GF-D8 (cell line): ENCODE measurements around the gene FOXK2.
"Not testable (repeated sequence)": the region's sequence is repeated elsewhere in the genome, so short reads cannot be mapped to it uniquely, and the experiment has no call there.

Experiments
- DNase-seq: peaks from one replicate; lab custom pipeline; 2025; lab: John Stamatoyannopoulos, UW

FOXK2 gene

GRCh38 chr17:82534401-82534812 is 14.9 kb downstream of the FOXK2 start:
- DNase-seq: no peak

- DNase-seq: no peak
These were observed 17.1 kb downstream of the FOXK2 start for GRCh38 chr17:82536512-82537201.

DNA sequence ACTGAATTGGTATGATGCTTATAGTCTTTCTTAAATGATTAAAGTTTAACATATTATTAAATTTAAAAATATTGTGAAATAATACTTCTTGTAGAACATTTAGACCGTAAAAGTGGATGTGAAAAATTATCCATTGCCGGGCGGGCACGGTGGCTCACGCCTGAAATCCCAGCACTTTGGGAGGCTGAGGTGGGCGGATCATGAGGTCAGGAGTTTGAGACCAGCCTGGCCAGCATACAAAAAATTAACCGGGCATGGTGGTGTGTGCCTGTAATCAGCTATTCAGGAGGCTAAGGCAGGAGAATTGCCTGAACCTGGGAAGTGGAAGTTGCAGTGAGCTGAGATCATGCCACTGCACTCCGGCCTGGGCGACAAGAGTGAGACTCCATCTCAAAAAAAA is 17.7 kb downstream of the FOXK2 start:
- not testable (repeated sequence) for DNase-seq

DNA sequence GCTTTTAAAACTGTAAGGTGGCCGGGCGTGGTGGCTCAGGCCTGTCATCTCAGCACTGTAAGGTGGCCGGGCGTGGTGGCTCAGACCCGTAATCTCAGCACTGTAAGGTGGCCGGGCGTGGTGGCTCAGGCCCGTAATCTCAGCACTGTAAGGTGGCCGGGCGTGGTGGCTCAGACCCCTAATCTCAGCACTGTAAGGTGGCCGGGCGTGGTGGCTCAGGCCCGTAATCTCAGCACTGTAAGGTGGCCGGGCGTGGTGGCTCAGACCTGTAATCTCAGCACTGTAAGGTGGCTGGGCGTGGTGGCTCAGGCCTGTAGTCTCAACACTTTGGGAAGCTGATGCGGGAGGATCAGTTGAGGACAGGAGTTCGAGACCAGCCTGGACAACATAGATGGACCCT is 19.5 kb downstream of the FOXK2 start:
- not testable (repeated sequence) for DNase-seq

- DNase-seq: no peak
These were observed 22.9 kb downstream of the FOXK2 start for GRCh38 chr17:82542439-82542838.

GRCh38 chr17:82544431-82545070 is 25.0 kb downstream of the FOXK2 start:
- DNase-seq: no peak

DNA sequence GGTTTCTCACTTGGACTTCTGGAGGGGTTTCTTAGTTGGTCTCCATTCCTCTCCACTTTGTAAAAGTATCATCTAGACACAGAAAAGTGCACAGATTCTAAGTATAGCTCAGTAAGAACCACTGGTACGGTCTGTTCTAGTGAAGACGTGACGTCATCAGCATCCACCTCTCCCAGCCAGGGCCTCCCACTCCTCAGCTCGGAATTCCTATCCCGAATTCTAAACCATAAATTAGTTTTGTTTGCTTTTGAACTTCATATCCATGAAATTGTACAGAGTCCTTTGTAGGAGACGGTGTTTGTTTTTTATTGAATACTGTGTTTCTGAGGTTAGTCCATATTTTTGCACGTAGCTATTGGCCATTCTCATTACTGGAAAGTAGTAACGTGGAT is 25.5 kb downstream of the FOXK2 start:
- no peak for DNase-seq

DNA sequence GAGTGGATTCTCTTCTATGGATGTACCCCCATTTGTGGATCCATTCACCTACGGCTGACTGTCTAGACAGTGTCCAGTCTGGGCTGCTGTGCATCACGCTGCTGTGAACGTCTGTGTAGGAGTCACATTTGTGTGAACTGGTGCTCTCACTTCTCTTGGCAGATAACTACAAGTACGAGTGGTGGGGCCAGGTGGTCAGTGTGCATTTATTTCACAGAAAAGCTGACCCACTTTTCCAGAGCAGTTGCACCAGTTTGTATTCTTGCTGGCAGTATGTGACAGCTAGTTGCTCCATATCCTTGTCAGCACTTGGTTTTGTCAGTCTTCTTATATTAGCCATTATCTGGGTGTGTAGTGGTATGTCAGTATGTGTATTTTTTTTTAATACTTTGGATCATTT is 28.4 kb downstream of the FOXK2 start:
- no peak for DNase-seq

GRCh38 chr17:82548681-82549303 is 29.3 kb downstream of the FOXK2 start:
- DNase-seq: peak; percentile 61

GRCh38 chr17:82551779-82552457 is 32.4 kb downstream of the FOXK2 start:
- DNase-seq: peak; percentile 32

GRCh38 chr17:82552580-82552979 is 33.0 kb downstream of the FOXK2 start:
- DNase-seq: no peak

DNA sequence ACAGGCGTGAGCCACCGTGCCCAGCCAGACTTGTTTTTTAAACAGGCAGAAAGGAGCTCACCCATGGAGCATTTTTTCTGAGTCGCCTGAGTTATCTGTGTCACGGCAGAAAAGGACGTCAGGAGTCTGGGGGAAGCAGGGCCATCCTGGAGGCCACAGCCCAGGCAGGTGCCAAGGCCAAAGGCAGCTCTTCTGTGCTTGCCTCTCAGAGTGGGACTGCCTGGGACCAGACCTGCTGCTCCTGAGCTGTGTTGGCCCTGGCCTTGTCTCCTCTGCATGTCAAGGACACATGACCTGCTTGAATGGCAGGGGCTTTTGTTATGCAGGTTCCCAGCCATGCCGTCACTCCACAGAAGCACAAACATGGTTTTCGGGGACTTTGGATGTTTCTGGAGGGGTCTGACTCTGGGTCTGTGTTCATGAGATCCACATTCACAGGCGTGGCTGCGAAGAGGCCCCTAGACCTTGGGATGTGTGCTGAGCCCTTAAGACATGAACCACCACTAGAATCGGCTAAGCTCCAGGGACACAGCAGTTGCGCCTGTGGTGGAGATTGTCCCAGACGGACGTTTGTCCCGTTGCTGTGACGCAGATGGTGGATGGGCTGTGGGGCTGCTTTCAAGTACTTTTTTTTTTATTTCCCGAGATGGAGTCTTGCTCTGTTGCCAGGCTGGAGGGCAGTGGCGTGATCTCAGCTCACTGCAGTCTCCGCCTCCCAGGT is 33.8 kb downstream of the FOXK2 start:
- no peak for DNase-seq

GRCh38 chr17:82557510-82557909 is 38.0 kb downstream of the FOXK2 start:
- not testable (repeated sequence) for DNase-seq

DNA sequence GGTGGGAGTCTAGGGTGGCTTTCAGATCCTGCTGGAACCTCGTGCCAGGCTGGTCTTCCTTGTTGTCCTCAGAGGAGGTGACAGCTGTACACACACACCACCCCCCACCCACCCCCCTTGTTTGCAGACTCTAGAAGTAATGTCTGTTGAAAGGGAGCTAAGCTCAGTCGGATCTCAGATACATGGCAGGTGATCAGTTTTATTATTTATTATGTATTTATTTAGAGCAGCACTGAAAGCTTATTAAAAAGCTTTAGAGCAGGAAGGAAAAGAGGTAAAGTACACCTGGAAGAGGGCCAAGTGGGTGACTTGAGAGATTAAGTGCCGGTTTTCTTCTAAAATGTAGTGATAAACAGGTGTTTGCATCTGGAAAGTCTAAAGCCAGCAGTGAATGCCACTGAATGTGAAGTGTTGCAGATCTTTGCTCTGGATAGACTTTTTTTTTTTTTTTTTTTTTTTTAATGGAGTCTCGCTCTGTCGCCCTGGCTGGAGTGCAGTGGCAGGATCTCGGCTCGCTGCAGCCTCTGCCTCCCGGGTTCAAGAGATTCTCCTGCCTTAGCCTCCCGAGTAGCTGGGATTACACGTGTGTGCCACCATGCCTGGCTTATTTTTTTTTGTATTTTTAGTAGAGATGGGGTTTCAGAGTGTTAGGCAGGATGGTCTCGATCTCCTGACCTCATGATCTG is 40.2 kb downstream of the FOXK2 start:
- DNase-seq: no peak

GRCh38 chr17:82560252-82560642 is 40.7 kb downstream of the FOXK2 start:
- DNase-seq: no peak

- no peak for DNase-seq
These were observed 41.4 kb downstream of the FOXK2 start for GRCh38 chr17:82560802-82561428.

DNA sequence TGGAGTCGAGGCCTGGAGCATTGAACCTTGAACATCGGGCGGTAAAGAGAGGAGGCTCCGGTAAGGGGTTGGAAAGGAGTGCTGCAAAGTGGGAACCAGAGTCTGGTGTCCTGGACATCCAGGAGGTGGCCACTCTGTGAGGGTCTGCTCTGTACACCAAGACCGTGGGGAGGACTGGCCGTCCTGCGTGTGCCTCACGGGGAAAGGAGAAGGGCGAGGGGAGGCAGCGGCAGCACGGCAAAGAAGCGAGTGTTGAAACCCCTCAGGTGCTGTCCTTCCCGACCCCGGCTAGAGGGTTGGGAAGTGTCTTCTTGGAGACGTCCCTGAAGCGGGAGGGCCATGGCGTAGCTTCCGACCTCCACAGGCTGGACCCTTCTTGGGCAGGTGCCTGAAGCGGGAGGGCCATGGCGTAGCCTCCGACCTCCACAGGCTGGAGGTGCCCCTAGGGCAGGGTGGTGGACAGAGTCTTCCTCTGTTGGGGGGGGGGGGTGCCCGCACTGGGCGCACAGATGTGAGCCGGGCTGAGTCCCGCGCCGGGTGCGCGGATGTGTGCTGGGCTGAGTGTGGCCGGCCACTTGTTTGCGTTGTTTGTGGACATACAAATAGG is 42.0 kb downstream of the FOXK2 start:
- DNase-seq: no peak

- DNase-seq: not testable (repeated sequence)
These were observed 43.2 kb downstream of the FOXK2 start for GRCh38 chr17:82562718-82563220.

DNA sequence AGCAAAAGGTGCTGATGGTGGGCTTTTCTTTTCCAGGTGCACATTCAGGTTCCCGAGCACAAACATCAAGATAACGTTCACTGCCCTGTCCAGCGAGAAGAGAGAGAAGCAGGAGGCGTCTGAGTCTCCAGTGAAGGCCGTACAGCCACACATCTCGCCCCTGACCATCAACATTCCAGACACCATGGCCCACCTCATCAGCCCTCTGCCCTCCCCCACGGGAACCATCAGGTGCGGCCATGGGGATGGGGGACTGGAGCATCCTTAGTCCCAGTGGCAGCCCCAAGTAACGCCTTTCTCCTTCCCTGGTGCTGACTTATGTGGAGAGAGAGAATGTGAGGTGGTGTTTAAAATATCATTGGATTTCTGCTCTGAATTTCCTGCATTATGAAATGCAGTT is 43.8 kb downstream of the FOXK2 start:
- DNase-seq: no peak

DNA sequence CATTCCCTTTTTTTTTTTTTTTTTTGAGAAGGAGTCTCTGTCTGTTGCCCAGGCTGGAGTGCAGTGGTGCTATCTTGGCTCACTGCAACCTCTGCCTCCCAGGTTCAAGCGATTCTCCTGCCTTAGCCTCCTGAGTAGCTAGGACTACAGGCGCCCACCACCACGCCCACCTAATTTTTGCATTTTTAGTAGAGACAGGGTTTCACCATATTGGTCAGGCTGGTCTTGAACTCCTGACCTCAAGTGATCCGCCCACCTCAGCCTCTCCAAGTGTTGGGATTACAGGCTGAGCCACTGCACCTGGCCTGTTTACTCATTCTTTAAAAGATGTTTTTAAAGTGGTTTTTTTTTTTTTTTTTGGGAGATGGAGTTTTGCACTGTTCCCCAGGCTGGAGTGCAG is 44.2 kb downstream of the FOXK2 start:
- not testable (repeated sequence) for DNase-seq
